GM19240 (cell line): Measurements from ENCODE around the gene MICB.
"Not testable (repeated sequence)": the region's sequence is repeated elsewhere in the genome, so short reads cannot be mapped to it uniquely, and the experiment has no call there.

Experiments used
- DNase-seq: peaks from one replicate; pipeline ENCODE4 v3.0.0; 2011; ENCODE audit warnings: low spot score; ENCODE audit not compliant: insufficient read length

MICB gene

DNA sequence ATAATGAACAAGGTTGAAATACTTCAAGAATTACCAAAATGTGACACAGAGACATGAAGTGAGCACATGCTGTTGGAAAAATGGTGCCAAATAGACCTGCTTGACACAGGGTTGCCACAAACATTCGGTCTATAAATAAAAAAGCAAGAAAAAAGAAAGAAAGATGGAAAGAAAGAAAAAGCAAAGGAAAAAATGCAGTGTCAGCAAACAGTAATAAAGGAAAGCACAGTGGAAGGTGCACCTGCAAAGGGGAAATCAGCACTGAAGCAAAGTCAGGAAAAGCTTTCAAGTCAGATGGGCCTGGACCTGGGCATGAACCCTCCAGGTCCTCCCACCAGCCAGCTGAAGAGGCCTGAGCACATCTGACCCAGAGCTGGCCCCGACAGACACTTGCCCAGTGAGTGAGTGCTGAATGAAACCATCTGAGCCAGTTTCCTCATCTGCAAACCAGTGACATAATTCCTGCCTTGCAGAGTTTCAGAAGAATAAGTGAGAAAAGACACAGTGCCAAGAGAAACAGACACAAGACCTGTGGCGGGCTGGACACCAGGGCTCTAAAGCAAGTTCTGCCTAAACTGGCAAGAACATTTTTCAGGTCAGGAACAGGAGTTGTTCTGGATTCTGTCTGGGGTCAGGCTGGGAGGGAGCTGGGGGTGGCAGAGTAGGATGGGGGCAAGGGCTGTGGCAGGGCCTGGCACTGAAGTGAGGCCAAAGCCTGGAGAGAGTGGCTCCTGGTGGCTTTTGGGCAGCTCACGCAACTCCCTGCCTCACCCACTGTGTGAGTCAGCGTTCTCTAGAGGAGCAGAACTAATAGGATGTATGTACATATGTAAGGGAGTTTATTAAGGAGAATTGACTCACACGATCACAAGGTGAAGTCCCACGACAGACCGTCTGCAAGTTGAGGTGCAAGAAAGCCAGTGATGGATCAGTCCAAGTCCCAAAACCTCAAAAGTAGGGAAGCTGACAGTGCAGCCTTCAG is 23.9 kb upstream of the MICB start:
- no peak for DNase-seq

DNA sequence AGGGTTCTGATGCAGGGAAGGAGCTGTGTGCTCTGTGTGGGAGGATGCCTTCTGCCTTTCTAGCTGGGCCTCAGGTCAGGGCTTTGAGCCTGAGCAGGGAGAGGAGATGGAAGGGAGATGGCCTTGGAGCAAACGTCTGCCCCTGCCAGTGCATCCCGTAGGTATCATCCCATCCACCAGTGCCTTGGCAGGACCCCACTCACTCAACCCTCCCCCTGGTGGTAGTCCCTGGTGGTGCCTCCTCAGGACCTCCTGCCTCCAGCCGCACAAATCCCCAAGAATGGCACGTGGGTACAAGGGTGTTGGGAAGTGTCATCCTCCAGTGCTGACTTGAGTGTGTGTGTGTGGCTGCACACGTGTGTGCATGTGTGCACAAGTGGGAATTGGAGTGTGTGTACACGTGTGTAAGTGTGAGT is 23.1 kb upstream of the MICB start:
- DNase-seq = no peak

DNA sequence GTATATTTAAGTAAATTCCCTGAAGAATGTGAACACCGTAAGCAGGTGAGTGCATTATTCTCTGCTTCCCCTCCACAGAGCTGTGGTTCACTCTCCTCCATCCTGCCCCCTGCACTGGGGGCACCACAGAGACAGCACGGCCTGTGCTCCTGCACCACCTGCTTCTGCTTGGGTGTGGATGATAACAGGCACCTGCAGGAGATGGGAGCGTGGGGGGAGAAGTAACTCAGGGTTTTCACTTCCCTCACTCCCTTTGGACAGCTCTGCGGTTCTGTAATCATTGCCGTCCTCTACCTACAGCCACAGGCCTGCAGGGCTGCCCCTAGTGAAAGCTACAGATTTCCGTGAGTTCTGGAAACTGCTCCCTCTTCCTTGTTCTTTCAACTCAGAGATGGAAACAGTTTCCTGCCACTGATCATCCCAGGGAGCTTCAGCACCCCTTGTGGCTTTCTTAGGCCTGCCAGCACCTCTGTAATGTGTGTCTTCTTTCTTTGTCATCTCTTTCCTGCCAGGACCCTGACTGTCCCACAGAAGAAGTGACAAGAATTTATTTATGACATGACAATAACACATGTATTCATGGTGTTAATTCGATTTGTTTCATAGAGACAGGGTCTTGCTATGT is 21.3 kb upstream of the MICB start:
- DNase-seq = no peak

DNA sequence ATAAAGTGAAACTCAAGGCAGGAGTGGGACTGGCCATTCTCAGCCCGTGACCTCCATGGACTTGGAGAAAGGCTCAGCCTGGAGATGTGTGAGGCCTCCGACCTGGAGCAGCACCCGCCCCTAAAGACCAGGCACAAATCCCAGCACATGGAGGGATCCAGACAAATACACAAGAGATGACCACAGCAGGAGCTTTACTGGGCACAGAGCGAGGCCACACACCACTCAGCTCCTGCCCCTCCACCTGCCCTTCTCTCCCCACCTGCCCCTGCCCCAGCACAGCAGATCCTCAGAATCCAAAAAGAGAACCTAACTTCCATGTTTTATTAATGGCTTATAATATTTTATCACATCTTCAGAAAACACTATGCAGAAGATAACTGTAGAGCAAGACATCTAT is 20.4 kb upstream of the MICB start:
- DNase-seq = no peak

DNA sequence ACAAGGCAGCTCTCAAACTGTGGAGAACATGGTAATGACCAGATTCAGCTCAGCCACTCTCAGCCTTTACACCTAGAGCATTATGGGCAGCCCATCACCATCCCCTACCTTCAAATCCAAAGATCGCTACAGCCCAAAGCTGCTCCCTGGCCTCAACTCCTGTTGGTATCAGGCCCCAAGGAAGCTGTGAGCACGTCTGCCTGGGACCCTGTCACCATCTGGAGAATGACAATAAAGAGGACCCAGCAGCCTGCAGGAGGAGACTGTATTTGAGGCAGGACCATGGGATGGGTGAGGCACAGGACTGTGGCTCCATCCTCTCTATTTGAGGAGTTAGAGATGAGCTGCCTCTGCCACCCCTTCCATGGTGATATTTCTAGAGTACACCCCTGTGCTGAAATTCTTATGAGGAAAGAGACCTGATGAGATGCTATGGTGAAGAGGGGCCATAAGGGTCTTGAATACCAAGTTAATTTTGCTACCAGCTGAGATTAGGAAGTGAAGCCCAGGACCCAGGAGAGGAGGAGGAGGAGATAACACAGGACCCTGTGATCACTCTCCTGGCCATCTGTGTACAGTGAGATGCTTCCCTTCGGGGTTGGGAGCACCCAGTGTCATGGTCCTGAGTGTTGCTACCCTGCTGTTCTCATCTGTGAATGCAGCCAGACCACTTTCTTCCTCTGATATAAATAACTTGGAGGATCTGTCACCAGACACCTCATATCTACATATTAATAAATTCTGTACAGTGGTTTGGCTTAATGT is 19.6 kb upstream of the MICB start:
- DNase-seq = no peak

DNA sequence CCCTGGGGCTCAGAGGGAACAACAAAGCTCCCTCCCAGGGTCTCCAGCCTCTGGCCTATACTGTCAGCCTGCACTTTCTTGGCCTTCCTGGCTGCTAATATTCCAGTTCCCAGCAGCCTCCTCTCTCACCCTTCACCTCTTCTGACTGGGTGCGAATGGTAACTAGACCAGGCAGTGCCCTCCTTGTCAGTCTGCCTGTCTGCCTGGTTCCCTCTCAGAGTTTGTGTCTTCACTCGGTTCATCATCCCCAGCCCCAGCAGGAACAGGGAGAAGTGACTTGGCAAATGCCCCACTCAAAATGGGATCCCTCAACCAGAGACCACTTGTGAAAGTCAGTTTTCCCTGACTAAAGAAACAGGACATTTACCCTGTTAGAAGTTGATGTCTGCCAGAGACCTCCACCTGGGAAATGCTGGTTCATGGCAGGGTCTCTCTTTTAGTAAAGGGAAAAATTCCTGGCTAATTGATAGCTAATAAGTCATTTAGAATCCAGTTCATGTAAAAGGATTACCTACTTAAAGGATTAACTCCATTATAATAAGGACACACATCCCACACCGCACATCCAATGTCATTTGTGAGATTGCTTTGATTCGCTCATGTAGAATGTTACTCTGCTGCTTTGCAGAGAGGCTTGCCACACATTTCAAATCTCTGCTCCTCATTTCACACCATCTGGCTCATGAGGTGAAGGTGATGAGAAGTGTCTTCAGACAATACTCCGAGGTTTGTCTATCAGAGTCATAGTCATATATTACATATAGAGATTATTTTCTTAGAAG is 18.6 kb upstream of the MICB start:
- DNase-seq = no peak

DNA sequence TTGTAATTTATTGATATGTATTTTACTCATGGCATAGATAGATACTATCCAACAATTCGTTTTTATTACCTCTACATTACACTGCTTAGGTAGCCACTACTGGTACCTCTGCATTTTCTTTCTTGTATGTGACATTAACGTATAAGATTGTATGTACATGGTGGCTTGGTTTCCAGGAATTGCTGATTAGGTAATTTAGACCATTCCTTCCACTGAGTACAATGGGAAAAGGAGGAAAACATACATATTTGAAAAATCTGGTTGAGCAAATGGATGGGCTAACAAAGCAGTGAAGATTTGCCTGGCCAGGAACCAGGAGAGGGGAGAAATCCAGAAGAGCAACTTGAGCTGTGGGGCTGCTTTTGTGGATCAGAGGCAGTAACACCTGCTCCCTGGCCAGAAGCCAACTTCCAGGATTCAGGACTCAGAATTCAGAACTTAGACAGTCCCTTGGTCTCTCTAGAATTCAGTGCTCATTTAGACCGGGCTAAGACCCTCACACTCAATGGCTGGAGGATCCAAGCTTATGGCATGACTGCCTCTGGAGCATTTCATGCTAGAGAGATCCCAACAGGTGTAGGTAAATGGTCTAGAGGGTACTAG is 17.9 kb upstream of the MICB start:
- DNase-seq = no peak

DNA sequence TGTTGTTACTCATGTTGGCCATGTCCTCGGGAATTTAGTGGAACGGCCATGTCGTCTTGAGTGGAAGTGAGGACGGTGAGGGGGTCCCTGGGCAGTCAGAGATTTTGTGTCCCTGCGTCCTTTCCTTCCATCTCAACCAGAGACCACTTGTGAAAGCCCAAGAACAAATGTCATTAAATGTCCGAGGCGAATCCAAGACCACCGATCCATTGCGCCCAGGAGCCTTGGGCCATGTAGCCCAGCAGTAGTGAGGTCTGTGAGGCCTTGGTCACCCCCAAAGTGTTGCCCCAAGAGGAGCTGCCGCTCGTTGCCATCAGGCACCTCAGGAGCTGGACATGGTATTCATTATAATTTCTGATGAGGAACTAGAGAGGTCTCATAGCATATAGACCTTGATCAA is 17.4 kb upstream of the MICB start:
- DNase-seq = no peak

DNA sequence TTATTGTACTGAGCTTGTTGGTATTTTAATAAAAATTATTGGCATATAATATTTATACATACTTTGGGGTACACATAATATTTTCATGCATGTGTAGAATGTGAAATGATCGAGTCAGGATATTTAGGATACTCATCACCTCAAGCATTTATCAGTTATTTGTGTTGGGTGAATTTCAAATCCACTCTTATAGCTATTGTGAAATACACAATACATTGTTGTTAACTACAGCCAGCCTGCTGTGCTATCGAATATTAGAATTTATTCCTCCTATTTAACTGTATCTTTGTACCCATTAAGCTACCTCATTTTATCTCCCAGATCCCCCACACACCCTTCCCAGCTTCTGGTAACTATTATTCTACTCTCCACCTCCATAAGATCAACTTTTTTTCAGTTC is 14.6 kb upstream of the MICB start:
- no peak for DNase-seq

DNA sequence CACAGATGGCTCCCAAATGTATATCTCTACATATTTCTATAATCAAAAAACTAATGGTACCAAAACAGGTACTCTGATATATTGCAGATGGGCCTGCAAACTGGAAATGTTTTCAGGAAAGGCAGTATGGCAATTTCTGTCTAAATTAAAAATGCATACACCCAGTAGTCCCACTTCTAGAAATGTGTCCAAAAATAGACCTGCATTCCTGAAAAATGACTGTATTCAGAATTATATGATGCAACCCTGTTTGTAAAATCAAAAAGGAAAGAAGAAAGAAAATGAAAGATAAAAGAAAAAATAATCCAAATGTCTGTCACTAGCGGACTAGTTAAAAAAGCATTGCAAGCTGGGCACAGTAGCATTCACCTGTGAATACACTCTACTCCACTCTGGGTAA is 12.9 kb upstream of the MICB start:
- no peak for DNase-seq

DNA sequence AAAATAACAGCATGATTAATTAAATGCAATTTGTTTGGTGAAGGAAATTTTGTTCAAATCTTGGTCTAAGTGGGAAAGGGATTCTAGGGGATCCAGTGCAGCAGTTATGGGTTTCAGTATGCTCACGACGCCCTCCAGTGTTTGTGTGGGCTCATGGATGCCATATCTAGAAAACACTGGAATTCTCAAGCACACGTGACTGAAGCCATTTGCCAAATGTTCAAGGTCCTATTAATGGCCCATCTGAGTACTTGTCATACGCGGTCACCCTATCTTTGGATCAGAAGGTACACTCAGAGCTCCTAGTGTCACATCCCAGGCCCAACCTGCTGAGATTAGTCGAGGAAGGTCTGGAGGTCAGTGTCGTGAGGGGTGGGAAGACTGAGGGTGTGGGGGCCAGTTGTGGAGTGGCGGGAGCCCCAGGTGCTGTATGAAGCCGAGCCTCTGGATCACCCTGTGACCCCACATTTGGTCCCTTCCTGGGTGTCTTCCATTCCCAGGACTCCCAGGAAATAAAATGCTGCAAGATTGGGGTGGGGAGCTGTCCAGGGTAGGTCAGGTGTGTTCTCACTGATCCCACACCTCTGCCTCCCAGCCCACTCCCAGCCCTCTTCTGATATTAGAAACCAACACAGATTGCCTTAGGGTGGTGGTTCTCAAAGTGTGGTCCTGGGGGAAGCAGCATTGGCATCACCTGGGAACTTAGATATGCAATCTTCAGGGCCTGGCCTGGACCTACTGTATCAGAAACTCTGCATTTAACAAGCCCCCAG is 11.7 kb upstream of the MICB start:
- DNase-seq = not testable (repeated sequence)

DNA sequence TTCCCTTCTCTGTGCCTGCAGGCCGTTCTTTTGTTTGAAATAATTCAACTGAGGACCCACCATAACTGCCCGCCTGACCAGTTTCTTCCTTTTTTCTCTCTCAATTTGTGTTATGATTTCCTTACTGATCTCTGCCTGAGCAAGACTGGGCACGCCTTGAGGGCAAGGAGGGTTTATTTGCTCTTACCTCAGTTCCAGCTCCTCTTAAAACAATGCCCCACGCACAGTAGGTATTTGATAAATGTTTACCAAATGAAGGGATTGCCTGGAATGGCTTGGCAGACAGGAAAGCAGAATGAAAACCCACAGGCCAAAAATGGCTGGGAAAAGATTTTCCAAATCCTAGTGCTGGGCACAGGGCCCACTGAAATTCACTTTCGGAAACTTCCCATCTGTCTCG is 10.3 kb upstream of the MICB start:
- DNase-seq = not testable (repeated sequence)

DNA sequence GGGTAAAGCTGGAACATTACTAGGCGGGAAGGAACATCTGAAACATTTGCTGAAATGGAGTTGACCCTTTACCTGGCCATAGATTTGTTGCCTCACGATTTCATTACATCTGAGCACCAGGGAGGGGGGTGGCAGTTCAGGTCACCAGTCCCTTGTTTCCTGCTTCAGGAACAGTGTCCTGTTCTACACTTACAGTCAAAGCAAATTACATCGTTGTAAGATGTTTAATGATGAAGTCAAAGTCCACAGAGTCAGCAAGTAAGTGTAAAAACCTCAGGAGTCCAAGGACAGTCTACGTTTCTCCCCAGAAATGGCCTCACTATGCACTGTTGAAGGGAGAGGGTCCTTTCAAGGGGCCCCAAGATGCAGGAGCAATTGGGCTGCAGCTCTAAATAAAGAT is 8.9 kb upstream of the MICB start:
- no peak for DNase-seq

DNA sequence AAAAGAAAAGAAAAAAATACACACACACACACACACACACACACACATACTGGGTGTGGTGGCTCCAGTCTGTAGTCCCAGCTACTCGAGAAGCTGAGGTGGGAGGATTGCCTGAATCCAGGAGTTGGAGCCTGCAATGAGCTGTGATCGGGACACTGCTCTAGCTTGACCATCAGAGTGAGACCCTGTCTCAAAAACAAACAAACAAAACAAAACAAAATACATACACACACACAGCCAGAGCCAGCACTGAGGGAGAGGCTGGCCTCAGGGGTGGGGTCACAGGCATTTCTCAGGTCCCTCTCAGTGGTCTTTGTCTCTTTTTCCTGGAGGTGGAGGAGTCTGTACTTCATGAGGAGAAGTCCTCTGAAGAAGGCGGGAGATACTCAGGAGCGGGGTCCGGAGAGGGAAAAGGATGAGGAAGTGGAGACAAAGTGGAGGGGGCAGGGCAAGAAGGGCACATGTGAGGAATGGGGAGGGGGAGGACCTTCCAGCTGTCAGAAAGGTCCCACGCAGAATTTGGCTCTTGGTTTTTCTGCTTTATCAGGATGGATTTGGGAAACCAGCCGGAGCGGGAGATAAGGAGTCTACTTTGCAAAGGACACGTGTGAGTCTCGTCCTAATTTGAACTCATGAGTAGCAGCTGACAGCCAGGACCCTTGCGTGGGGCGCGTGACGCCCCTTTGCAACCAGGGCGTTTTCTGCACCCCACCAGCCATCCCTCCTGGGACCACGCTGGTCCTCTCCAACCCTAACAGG is 7.7 kb upstream of the MICB start:
- DNase-seq = no peak

DNA sequence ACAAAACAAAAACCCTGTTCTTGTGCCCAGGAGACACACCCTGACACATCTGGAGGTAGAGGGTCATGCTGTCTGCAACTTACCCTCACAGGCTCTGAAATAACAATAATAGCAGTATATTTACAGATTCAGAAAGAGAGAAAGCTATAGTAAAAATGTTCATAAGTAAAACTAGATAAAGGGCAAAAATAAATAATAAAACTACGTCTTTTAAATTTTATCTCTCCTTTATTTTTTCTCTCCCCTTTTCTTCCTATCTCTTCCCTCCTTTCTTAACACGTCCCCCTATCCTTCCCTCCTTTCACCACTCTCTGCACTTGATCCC is 4.4 kb upstream of the MICB start:
- not testable (repeated sequence) for DNase-seq

DNA sequence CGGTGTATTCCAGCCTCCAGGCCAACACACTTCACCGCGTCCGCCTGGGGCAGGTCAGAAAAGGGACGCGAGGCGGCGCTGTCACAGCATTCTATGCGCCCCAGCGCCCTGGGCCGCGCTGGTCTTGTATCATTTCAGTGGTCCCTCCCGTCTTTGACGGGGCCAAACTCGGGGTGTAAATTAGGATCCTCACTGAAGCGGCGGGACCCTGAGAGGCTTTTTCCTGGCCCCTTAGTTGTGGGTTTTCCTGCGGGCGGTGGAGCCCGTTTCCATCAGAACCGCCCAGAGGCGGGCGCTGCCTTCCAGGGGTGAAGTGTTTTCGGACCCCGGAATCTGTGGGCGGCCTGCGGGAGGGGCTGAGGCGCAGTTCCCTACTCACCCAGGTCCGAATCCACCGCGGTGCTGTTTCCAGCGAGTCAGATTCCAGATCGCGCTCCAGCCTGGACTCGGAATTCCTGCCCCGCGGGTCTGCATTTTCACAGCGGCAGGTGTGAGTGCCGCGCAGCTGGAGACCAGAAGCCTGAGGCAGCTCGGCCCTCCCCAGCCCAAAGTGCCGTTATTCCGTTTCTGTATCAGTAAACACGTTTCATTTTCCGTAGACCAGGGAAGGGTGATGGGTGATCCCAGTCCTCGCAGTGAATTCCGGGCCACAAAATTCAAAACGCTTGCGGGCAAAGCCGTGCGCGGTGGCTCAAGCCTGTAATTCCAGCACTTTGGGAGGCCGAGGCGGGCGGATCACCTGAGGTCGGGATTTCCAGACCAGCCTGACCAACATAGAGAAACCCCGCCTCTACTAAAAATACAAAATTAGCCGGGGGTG is 3.9 kb upstream of the MICB start:
- DNase-seq = no peak

DNA sequence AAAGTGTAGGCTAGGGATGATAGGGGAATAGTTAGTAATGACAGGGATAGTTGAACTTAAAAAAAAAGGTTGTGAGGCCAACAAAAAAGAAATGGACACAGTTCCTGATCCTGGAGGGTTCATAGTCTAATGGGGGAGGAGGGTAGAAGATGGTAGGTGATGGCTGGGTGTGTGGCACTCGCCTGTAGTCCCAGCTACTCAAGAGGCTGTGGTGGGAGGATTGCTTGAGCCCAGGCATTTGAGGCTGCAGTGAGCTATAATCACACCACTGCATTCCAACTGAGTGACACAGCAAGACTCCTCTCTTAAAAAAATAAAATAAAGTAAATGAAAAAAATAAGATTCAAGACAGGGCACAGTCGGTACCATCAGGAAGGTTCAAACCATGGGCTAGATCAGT is 2.4 kb upstream of the MICB start:
- DNase-seq = no peak

DNA sequence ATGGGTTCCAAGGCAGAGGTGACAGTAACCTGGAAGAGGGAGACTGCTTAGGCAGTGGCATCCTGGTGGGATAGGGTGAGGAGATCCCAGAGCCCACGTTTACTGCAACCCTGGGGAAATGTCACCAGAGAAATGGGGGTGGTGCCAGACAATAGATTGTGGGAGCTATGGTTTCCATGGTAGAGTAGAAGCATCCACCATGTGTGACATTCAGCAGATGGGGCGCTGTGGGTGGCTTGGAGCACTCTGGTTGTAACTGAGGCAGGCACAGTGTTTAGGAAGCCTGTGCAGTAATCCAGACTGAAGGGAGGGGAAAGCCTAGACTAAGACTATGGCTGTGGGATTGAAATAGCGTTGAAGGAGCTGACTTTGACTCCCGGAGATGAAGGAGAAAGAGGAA is 1.1 kb upstream of the MICB start:
- not testable (repeated sequence) for DNase-seq

DNA sequence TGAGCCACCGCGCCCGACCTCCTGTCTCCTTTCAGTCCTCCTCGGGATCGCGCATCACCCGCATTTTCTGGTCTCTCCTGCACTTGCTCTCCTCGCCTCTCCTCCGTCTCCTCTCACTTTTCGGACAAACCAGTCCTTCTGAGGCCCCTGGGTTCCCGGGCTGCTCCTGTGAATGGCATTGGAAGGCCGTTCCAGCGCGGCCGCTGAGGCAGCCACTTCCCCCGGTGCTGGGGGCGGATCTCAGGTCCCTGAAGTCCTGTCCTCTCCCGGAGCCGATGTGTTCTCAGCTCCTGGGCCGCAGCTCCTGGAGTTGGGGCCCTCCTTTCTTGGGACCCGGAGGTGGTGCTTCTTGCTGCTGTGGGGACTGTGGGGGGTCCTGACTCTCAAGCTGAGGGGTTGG is 803 bp downstream of the MICB start:
- DNase-seq = no peak
